GM23338 (cell line): ENCODE data around the gene MBD1. TPM values are rescaled to one million over a fixed set of nuclear protein-coding genes. Genes with fewer than 3 reads are reported as not detected.

Experiments used
- ATAC-seq: fragments of 200-7000 bp; cut with Tn5 transposase; 3 replicates; pipeline ENCODE4 v1.9.1; 2020
- DNase-seq: peaks from one replicate; pipeline ENCODE4 v3.0.0-alpha.2; 2015; ENCODE audit warnings: low spot score
- H2AFZ ChIP-seq: fragments of 200-600 bp; sonication (generic); 2 replicates; pipeline ENCODE4 v1.8.0; 2016; ENCODE audit warnings: antibody characterized with exemption, mild to moderate bottlenecking, moderate library complexity
- H3F3A ChIP-seq: fragments of 200-600 bp; sonication (generic); replicated peaks from 2 replicates; pipeline ENCODE4 v1.8.0; 2017; ENCODE audit warnings: antibody characterized with exemption, mixed run types, low read depth
- H3K27ac ChIP-seq: fragments of 200-600 bp; sonication (generic); 2 replicates; pipeline ENCODE4 v1.6.1; 2016; ENCODE audit warnings: low read depth
- H3K27me3 ChIP-seq: fragments of 200-600 bp; sonication (generic); 2 replicates; pipeline ENCODE4 v1.8.0; 2016; ENCODE audit warnings: mild to moderate bottlenecking, mixed run types, moderate library complexity; ENCODE audit not compliant: insufficient read depth
- H3K36me3 ChIP-seq: fragments of 200-600 bp; sonication (generic); 2 replicates; pipeline ENCODE4 v1.8.0; 2016; ENCODE audit warnings: mild to moderate bottlenecking; ENCODE audit not compliant: insufficient read depth
- H3K4me1 ChIP-seq: fragments of 200-600 bp; sonication (generic); 2 replicates; pipeline ENCODE4 v1.8.0; 2016; ENCODE audit warnings: mild to moderate bottlenecking, moderate library complexity; ENCODE audit not compliant: insufficient read depth
- H3K4me2 ChIP-seq: fragments of 200-600 bp; sonication (generic); 2 replicates; pipeline ENCODE4 v1.7.1; 2017; ENCODE audit warnings: mixed run types
- H3K4me3 ChIP-seq: fragments of 200-600 bp; sonication (generic); 2 replicates; pipeline ENCODE4 v1.6.1; 2016; ENCODE audit warnings: mixed run types
- H3K79me2 ChIP-seq: fragments of 200-600 bp; sonication (generic); replicated peaks from 2 replicates; pipeline ENCODE4 v1.8.0; 2017; ENCODE audit warnings: mild to moderate bottlenecking; ENCODE audit not compliant: insufficient read depth
- H3K9me2 ChIP-seq: fragments of 200-600 bp; sonication (generic); 2 replicates; pipeline ENCODE4 v1.8.0; 2017; ENCODE audit not compliant: insufficient read depth
- H4K20me1 ChIP-seq: fragments of 200-600 bp; sonication (generic); replicated peaks from 2 replicates; pipeline ENCODE4 v1.8.0; 2017; ENCODE audit warnings: mild to moderate bottlenecking; ENCODE audit not compliant: insufficient read depth
- H3K27ac Mint-ChIP-seq: 2 replicates; pipeline ENCODE4 v1.8.0; 2020; ENCODE audit warnings: inconsistent platforms, mild to moderate bottlenecking, moderate library complexity, mixed read lengths
- H3K27me3 Mint-ChIP-seq: 3 replicates; pipeline ENCODE4 v1.8.0; 2022; ENCODE audit warnings: low read depth, mild to moderate bottlenecking, moderate library complexity, mixed read lengths, inconsistent platforms; ENCODE audit not compliant: insufficient read depth, poor library complexity
- H3K36me3 Mint-ChIP-seq: 3 replicates; pipeline ENCODE4 v1.8.0; 2021; ENCODE audit warnings: low read depth, mild to moderate bottlenecking, inconsistent platforms, moderate library complexity, mixed read lengths
- H3K4me1 Mint-ChIP-seq: 3 replicates; pipeline ENCODE4 v1.8.0; 2020; ENCODE audit warnings: mild to moderate bottlenecking, inconsistent platforms, mixed read lengths
- H3K4me3 Mint-ChIP-seq: 3 replicates; pipeline ENCODE4 v1.8.0; 2021; ENCODE audit warnings: moderate library complexity, mild to moderate bottlenecking, inconsistent platforms, mixed read lengths
- H3K9me3 Mint-ChIP-seq: 3 replicates; pipeline ENCODE4 v1.8.0; 2020; ENCODE audit warnings: moderate library complexity, mild to moderate bottlenecking, inconsistent platforms, mixed read lengths
- CREB1 ChIP-seq: fragments of 250-450 bp; sonication (Bioruptor Pico); IDR thresholded peaks from 2 replicates; pipeline ENCODE4 v1.5.0; 2020; ENCODE audit warnings: low read depth, mild to moderate bottlenecking, moderate library complexity
- EZH2 ChIP-seq: fragments of 200-600 bp; sonication (generic); IDR thresholded peaks from one replicate; pipeline ENCODE4 v1.8.0; 2017; ENCODE audit warnings: antibody characterized with exemption, mild to moderate bottlenecking, low read depth; ENCODE audit not compliant: unreplicated experiment
- EZH2phosphoT487 ChIP-seq: fragments of 200-600 bp; sonication (generic); IDR thresholded peaks from one replicate; pipeline ENCODE4 v1.8.1; 2018; ENCODE audit warnings: antibody characterized with exemption; ENCODE audit not compliant: unreplicated experiment
- JUNB ChIP-seq: IDR thresholded peaks from one replicate; pipeline ENCODE4 v1.6.1; 2016; ENCODE audit warnings: antibody characterized with exemption; ENCODE audit not compliant: unreplicated experiment
- NANOG ChIP-seq: IDR thresholded peaks from 2 replicates; pipeline ENCODE4 v1.6.1; 2016; ENCODE audit warnings: antibody characterized with exemption, borderline replicate concordance
- POLR2AphosphoS5 ChIP-seq: IDR thresholded peaks from 2 replicates; pipeline ENCODE4 v1.6.1; 2016; ENCODE audit warnings: antibody characterized with exemption, low read depth
- STAT1 ChIP-seq: IDR thresholded peaks from one replicate; pipeline ENCODE4 v1.6.1; 2016; ENCODE audit warnings: antibody characterized with exemption; ENCODE audit not compliant: unreplicated experiment
- ZNF114 ChIP-seq: fragments of 250-450 bp; sonication (Bioruptor Pico); IDR thresholded peaks from 2 replicates; pipeline ENCODE4 v1.5.0; 2020; ENCODE audit warnings: mild to moderate bottlenecking, moderate library complexity
- ZNF331 ChIP-seq: fragments of 250-450 bp; sonication (Bioruptor Pico); IDR thresholded peaks from 2 replicates; pipeline ENCODE4 v1.5.0; 2020; ENCODE audit warnings: low read depth, mild to moderate bottlenecking, moderate library complexity
- polyA plus RNA-seq: library from polyadenylated mRNA; unstranded; fragments of >200 nt; fragmentation: Nextera tagmentation; extraction: Ambion mirVana; gene quantifications from 2 replicates; pipeline ENCODE4 v1.2.1, GENCODE V29; 2016
- total RNA-seq: library from RNA; depleted of rRNA; stranded (reverse); fragments of >200 nt; shearing (Covaris generic); gene quantifications from 2 replicates; pipeline ENCODE4 v1.2.3, GENCODE V29; 2014
- TF ChIP-seq, protein P1 (sequence below): IDR thresholded peaks from one replicate; pipeline ENCODE4 v1.6.1; 2018; ENCODE audit warnings: antibody characterized with exemption; ENCODE audit not compliant: unreplicated experiment
- TF ChIP-seq, protein P2 (sequence below): fragments of 250-450 bp; sonication (Bioruptor Pico); IDR thresholded peaks from 2 replicates; pipeline ENCODE4 v1.5.0; 2020; ENCODE audit warnings: mild to moderate bottlenecking, moderate library complexity
- TF ChIP-seq, protein P3 (sequence below): IDR thresholded peaks from 2 replicates; pipeline ENCODE4 v1.6.1; 2016; ENCODE audit warnings: antibody characterized with exemption
- TF ChIP-seq, protein P4 (sequence below), 2 experiments: fragments of 200-600 bp in 1 of 2; sonication (generic) in 1 of 2; conservative IDR thresholded peaks; 2 replicates each; pipeline versions ENCODE4 v1.5.1 to v1.6.1; 2016 to 2017; ENCODE audit warnings: antibody characterized with exemption in 2 of 2, low read depth in 2 of 2, mild to moderate bottlenecking in 2 of 2, moderate library complexity in 1 of 2

Gene MBD1
- total and polyA plus RNA-seq, 2 experiments from 2014 or later: 17.0 to 43.5 TPM

DNA sequence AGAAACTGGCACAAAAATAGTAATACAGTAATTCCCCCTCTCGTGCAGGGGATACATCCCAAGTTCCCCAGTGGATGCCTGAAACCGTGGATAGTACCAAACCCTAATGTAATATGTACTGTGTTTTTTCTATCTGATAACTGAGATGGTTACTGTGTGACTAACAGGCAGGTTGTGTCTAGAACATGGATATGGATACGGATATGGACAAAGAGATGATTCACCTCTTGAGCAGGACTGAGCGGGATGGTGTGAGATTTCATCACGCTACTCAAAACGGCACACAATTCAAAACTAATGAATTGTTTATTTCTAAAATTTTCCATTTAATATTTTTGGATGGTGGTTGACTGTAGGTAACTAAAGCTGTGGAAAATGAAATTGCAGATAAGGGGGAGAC is 3.4 kb downstream of the MBD1 start:
- Histone ChIP-seq H4K20me1 (no peaks in the 10 kb centered on the region; the same call in 1 of the 2 replicates), H3K79me2 (peaks cover 25% of the 10 kb centered on the region), H3K4me2 (no peak overlapping the region), H3K4me1 (peaks cover 6% of the 10 kb centered on the region; the same call in 1 of the 2 replicates), H3K27ac (no peak overlapping the region), H3F3A (no peaks in the 10 kb centered on the region; the same call in 1 of the 2 replicates), H3K27me3 (no peaks in the 10 kb centered on the region), H3K36me3 (peaks cover 8% of the 10 kb centered on the region; the same call in 1 of the 2 replicates), H3K9me2 (no peaks in the 10 kb centered on the region), H2AFZ (no peak overlapping the region), H3K4me3 (no peak overlapping the region)
- ATAC-seq (no peak), DNase-seq (no peak)
- Mint-ChIP-seq H3K4me3 (no peak overlapping the region), H3K27ac (no peak overlapping the region), H3K27me3 (peaks cover 8% of the 10 kb centered on the region), H3K9me3 (no peaks in the 10 kb centered on the region; the same call in 2 of the 3 replicates), H3K4me1 (peaks cover 10% of the 10 kb centered on the region), H3K36me3 (peaks cover 55% of the 10 kb centered on the region)
- no peak for TF ChIP-seq NANOG
- TF ChIP-seq CREB1: no peak
- TF ChIP-seq EZH2: no peak
- no peak for TF ChIP-seq ZNF114 (CRISPR knock-in tag)
- no peak for TF ChIP-seq ZNF331 (CRISPR knock-in tag)
- no peak for TF ChIP-seq JUNB
- TF ChIP-seq, protein P1, sequence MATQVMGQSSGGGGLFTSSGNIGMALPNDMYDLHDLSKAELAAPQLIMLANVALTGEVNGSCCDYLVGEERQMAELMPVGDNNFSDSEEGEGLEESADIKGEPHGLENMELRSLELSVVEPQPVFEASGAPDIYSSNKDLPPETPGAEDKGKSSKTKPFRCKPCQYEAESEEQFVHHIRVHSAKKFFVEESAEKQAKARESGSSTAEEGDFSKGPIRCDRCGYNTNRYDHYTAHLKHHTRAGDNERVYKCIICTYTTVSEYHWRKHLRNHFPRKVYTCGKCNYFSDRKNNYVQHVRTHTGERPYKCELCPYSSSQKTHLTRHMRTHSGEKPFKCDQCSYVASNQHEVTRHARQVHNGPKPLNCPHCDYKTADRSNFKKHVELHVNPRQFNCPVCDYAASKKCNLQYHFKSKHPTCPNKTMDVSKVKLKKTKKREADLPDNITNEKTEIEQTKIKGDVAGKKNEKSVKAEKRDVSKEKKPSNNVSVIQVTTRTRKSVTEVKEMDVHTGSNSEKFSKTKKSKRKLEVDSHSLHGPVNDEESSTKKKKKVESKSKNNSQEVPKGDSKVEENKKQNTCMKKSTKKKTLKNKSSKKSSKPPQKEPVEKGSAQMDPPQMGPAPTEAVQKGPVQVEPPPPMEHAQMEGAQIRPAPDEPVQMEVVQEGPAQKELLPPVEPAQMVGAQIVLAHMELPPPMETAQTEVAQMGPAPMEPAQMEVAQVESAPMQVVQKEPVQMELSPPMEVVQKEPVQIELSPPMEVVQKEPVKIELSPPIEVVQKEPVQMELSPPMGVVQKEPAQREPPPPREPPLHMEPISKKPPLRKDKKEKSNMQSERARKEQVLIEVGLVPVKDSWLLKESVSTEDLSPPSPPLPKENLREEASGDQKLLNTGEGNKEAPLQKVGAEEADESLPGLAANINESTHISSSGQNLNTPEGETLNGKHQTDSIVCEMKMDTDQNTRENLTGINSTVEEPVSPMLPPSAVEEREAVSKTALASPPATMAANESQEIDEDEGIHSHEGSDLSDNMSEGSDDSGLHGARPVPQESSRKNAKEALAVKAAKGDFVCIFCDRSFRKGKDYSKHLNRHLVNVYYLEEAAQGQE: no peak
- no peak for TF ChIP-seq POLR2AphosphoS5
- TF ChIP-seq, protein P2, sequence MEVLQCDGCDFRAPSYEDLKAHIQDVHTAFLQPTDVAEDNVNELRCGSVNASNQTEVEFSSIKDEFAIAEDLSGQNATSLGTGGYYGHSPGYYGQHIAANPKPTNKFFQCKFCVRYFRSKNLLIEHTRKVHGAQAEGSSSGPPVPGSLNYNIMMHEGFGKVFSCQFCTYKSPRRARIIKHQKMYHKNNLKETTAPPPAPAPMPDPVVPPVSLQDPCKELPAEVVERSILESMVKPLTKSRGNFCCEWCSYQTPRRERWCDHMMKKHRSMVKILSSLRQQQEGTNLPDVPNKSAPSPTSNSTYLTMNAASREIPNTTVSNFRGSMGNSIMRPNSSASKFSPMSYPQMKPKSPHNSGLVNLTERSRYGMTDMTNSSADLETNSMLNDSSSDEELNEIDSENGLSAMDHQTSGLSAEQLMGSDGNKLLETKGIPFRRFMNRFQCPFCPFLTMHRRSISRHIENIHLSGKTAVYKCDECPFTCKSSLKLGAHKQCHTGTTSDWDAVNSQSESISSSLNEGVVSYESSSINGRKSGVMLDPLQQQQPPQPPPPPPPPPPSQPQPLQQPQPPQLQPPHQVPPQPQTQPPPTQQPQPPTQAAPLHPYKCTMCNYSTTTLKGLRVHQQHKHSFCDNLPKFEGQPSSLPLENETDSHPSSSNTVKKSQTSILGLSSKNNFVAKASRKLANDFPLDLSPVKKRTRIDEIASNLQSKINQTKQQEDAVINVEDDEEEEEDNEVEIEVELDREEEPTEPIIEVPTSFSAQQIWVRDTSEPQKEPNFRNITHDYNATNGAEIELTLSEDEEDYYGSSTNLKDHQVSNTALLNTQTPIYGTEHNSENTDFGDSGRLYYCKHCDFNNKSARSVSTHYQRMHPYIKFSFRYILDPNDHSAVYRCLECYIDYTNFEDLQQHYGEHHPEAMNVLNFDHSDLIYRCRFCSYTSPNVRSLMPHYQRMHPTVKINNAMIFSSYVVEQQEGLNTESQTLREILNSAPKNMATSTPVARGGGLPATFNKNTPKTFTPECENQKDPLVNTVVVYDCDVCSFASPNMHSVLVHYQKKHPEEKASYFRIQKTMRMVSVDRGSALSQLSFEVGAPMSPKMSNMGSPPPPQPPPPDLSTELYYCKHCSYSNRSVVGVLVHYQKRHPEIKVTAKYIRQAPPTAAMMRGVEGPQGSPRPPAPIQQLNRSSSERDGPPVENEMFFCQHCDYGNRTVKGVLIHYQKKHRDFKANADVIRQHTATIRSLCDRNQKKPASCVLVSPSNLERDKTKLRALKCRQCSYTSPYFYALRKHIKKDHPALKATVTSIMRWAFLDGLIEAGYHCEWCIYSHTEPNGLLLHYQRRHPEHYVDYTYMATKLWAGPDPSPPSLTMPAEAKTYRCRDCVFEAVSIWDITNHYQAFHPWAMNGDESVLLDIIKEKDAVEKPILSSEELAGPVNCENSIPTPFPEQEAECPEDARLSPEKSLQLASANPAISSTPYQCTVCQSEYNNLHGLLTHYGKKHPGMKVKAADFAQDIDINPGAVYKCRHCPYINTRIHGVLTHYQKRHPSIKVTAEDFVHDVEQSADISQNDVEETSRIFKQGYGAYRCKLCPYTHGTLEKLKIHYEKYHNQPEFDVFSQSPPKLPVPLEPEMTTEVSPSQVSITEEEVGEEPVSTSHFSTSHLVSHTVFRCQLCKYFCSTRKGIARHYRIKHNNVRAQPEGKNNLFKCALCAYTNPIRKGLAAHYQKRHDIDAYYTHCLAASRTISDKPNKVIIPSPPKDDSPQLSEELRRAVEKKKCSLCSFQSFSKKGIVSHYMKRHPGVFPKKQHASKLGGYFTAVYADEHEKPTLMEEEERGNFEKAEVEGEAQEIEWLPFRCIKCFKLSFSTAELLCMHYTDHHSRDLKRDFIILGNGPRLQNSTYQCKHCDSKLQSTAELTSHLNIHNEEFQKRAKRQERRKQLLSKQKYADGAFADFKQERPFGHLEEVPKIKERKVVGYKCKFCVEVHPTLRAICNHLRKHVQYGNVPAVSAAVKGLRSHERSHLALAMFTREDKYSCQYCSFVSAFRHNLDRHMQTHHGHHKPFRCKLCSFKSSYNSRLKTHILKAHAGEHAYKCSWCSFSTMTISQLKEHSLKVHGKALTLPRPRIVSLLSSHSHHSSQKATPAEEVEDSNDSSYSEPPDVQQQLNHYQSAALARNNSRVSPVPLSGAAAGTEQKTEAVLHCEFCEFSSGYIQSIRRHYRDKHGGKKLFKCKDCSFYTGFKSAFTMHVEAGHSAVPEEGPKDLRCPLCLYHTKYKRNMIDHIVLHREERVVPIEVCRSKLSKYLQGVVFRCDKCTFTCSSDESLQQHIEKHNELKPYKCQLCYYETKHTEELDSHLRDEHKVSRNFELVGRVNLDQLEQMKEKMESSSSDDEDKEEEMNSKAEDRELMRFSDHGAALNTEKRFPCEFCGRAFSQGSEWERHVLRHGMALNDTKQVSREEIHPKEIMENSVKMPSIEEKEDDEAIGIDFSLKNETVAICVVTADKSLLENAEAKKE (CRISPR knock-in tag): no peak
- TF ChIP-seq, protein P3, sequence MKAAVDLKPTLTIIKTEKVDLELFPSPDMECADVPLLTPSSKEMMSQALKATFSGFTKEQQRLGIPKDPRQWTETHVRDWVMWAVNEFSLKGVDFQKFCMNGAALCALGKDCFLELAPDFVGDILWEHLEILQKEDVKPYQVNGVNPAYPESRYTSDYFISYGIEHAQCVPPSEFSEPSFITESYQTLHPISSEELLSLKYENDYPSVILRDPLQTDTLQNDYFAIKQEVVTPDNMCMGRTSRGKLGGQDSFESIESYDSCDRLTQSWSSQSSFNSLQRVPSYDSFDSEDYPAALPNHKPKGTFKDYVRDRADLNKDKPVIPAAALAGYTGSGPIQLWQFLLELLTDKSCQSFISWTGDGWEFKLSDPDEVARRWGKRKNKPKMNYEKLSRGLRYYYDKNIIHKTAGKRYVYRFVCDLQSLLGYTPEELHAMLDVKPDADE: no peak
- no peak for TF ChIP-seq EZH2phosphoT487
- TF ChIP-seq, protein P4, sequence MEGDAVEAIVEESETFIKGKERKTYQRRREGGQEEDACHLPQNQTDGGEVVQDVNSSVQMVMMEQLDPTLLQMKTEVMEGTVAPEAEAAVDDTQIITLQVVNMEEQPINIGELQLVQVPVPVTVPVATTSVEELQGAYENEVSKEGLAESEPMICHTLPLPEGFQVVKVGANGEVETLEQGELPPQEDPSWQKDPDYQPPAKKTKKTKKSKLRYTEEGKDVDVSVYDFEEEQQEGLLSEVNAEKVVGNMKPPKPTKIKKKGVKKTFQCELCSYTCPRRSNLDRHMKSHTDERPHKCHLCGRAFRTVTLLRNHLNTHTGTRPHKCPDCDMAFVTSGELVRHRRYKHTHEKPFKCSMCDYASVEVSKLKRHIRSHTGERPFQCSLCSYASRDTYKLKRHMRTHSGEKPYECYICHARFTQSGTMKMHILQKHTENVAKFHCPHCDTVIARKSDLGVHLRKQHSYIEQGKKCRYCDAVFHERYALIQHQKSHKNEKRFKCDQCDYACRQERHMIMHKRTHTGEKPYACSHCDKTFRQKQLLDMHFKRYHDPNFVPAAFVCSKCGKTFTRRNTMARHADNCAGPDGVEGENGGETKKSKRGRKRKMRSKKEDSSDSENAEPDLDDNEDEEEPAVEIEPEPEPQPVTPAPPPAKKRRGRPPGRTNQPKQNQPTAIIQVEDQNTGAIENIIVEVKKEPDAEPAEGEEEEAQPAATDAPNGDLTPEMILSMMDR (conservative IDR thresholded peaks at IDR 0.05; ENCODE audit: low read depth in 2 of 2): no peak
- TF ChIP-seq STAT1: no peak
